Mucosa of descending colon (tissue), 3 donors: ENCODE data around the gene ZNF426. TPM values are rescaled to one million over a fixed set of nuclear protein-coding genes. Genes with fewer than 3 reads are reported as not detected.

Source experiments
- ATAC-seq: fragments of 200-7000 bp; cut with Tn5 transposase; one replicate; pipeline ENCODE4 v1.9.1; 2020; ENCODE audit warnings: mild to moderate bottlenecking, moderate library complexity
- DNase-seq, 3 donors: peaks; one replicate each; pipeline ENCODE4 v3.0.0-alpha.2; 2020
- H3K36me3 ChIP-seq: fragments of 200-600 bp; one replicate; pipeline ENCODE4 v1.8.0; 2021; ENCODE audit warnings: low read depth, mild to moderate bottlenecking
- H3K4me1 ChIP-seq: fragments of 200-600 bp; one replicate; pipeline ENCODE4 v1.8.0; 2021; ENCODE audit warnings: low read depth, mild to moderate bottlenecking
- H3K4me3 ChIP-seq: fragments of 200-600 bp; one replicate; pipeline ENCODE4 v1.8.0; 2021; ENCODE audit warnings: mild to moderate bottlenecking
- H3K9me3 ChIP-seq: fragments of 200-600 bp; one replicate; pipeline ENCODE4 v1.8.0; 2021; ENCODE audit warnings: mild to moderate bottlenecking
- intact Hi-C, 2 donors: fragments of 100-400 bp; cut with DNase I in 1 of 2; cut with micrococcal nuclease in 1 of 2; formaldehyde crosslinking; loops; one replicate each; pipeline versions ENCODE4 v1.11.0 to v1.11.1; 2022; cut with DNase I, micrococcal nuclease
- total RNA-seq, 3 donors: library from RNA; stranded (reverse); fragmentation: NEBNext Ultra II Directional in 2 of 3; extraction: Animal tissue kit (Norgen Biotek cat#: 25700) in 2 of 3; gene quantifications; one replicate each; pipeline versions ENCODE4 v1.2.1 to v1.2.4, GENCODE V29; 2021 to 2023
- TF ChIP-seq, protein P1 (sequence below): fragments of 200-600 bp; IDR thresholded peaks from one replicate; pipeline ENCODE4 v1.8.0; 2022; ENCODE audit warnings: antibody characterized with exemption, mild to moderate bottlenecking
- donor health status: DM: no; HTN: no; CAD: no; lungs with moderate emphysema.
- donor health status: DM: no; HTN: no; CAD: no.
- donor health status: DM: no; HTN: yes; CAD: no.

ZNF426 gene
- total RNA-seq, 3 donors from 2014 or later, result 6.9 to 23.3 (median 9.7) TPM

DNA sequence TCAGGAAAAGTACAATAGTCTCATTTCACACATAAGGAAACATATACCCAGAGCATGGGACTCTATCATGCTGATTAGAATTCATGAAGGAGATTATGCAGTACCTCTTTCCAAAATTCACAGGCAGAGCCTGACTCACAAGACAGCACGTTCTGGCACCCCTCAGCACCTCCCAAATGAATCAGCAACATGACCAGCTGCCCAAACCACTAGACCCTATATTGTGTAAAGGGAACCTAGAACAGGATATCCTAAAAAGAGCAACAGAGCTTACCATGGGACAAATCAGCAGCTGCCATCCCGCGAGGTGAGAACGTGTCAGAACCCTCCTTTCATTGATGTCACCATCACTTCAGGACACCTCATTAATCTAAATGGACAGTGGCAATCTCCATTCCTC is 2.5 kb downstream of the ZNF426 start:
- Histone ChIP-seq H3K4me3 (no peak overlapping the region), H3K4me1 (peaks cover 7% of the 10 kb centered on the region), H3K36me3 (peaks cover 42% of the 10 kb centered on the region), H3K9me3 (peaks cover 55% of the 10 kb centered on the region)
- DNase-seq (no peak), ATAC-seq (no peak)
- TF ChIP-seq, protein P1, sequence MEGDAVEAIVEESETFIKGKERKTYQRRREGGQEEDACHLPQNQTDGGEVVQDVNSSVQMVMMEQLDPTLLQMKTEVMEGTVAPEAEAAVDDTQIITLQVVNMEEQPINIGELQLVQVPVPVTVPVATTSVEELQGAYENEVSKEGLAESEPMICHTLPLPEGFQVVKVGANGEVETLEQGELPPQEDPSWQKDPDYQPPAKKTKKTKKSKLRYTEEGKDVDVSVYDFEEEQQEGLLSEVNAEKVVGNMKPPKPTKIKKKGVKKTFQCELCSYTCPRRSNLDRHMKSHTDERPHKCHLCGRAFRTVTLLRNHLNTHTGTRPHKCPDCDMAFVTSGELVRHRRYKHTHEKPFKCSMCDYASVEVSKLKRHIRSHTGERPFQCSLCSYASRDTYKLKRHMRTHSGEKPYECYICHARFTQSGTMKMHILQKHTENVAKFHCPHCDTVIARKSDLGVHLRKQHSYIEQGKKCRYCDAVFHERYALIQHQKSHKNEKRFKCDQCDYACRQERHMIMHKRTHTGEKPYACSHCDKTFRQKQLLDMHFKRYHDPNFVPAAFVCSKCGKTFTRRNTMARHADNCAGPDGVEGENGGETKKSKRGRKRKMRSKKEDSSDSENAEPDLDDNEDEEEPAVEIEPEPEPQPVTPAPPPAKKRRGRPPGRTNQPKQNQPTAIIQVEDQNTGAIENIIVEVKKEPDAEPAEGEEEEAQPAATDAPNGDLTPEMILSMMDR, result no peak
- intact Hi-C loops, result no loop called here

DNA sequence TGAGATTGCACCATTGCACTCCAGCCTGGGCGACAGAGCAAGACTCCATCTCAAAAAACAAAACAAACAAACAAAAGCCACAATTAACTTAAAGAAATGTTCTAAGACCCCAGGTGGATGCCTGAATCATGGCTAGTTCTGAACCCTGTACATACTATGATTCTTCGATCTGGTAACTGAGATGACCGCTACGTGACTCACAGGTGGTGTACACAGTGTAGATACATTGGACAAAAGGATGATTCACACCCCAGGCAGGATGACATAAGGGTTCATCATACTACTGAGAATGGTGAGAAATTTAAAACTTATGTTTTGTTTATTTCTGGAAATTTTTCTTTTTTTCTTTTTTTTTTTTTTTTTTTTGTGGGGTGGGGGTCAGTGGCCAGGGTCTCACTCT is 6.5 kb downstream of the ZNF426 start:
- DNase-seq (no peak), ATAC-seq (no peak)
- TF ChIP-seq, protein P1, result no peak
- intact Hi-C loops, result no loop called here
- H3K9me3 ChIP-seq, result peaks cover 95% of the 10 kb centered on the region
- no peak overlapping the region for H3K4me3 ChIP-seq
- no peaks in the 10 kb centered on the region for H3K4me1 ChIP-seq
- peaks cover 71% of the 10 kb centered on the region for H3K36me3 ChIP-seq

DNA sequence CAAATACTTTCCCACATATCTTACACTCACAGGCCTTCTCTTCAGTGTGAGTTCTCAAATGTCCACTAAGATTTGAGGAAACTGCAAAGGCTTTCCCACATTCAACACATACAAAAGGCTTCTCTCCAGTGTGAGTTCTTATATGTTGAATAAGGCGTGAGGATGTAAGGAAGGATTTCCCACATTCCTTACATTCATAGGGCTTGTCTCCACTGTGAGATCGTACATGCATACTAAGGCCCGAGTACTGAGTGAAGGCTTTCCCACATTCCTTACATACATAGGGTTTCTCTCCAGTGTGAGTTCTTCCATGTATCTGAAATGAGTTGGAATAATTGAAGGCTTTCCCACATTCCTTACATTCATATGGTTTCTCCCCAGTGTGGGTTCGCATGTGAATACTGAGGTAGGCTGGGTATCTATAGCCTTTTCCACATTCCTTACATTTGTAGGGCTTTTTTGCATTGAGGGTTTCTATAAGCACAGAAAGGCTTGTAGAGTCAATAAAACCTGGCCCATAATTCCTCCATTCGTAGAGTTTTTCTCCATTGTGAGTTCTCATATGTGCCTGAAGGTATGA is 9.6 kb downstream of the ZNF426 start:
- H3K36me3 ChIP-seq, result peaks cover 55% of the 10 kb centered on the region
- no peak overlapping the region for H3K4me3 ChIP-seq
- peaks cover 97% of the 10 kb centered on the region for H3K9me3 ChIP-seq
- DNase-seq (no peak), ATAC-seq (no peak)
- TF ChIP-seq, protein P1, result no peak
- H3K4me1 ChIP-seq, result no peaks in the 10 kb centered on the region
- intact Hi-C loops, result no loop called here

DNA sequence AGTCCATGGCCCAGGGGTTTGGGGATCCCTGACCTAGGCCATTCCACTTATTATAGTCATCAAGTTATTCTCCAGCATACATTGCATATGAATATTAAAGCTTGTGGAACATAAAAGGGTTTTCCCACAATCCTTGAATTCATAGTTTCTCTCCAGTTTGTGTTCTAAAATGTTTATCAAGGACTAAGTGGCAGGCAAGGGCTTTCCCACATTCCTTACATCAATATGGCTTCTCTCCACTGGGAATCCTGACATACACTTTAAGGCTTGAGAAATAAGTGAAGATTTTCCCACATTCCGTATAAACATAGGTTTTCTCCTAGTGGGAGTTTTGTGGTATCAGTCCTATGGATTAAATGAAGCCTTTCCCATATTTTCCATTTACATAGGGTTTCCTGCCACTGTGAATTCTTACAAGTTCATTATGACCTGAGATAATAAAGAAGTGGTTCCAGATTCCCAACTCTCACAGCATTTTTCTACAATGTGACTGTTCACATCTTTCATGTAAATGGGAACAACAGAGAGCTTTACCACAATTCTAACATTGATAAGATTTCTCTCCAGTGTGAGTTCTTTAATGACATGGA is 14.5 kb downstream of the ZNF426 start:
- no peaks in the 10 kb centered on the region for H3K4me1 ChIP-seq
- DNase-seq (no peak), ATAC-seq (no peak)
- no peak overlapping the region for H3K4me3 ChIP-seq
- H3K9me3 ChIP-seq, result peaks cover 98% of the 10 kb centered on the region
- intact Hi-C loops, result no loop called here
- TF ChIP-seq, protein P1, result no peak
- peaks cover 9% of the 10 kb centered on the region for H3K36me3 ChIP-seq

DNA sequence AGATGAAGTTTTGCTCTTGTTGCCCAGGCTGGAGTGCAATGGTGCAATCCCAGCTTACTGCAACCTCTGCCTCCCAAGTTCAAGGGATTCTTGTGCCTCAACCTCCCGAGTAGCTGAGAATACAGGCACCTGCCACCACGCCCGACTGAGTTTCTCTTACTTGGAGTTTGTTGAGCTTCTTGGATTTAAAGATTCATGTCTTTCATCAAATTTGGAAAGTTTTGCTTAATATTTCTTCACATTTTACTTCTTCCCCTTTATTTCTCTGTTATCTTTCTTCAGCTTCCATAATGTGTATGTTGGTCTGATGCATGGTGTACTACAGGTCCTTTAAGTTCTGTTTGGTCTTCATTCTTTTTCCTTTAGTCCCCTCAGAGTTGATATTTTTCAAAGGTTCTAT is 31.2 kb downstream of the ZNF426 start:
- no peak overlapping the region for H3K4me3 ChIP-seq
- ATAC-seq (no peak), DNase-seq (no peak)
- H3K4me1 ChIP-seq, result no peaks in the 10 kb centered on the region
- intact Hi-C loops, result no loop called here
- TF ChIP-seq, protein P1, result no peak
- peaks cover 75% of the 10 kb centered on the region for H3K9me3 ChIP-seq
- H3K36me3 ChIP-seq, result no peaks in the 10 kb centered on the region
